Measurements from ENCODE around the gene DMXL1.

- TF ChIP-seq EZH2 (IDR thresholded peaks at IDR 0.05; ENCODE audit: insufficient read depth, poor library complexity, severe bottlenecking) (no peak), EZH2phosphoT487 (IDR thresholded peaks at IDR 0.05; ENCODE audit: insufficient read depth, low read depth) (no peak)
These were observed 12.8 kb downstream of the DMXL1 start for GRCh38 chr5:119083679-119084078.

Measured in GM23248 (cell line).